ENCODE results near the gene FBXO41. TPM values are rescaled to one million over a fixed set of nuclear protein-coding genes. Genes with fewer than 3 reads are reported as not detected.
A peak's percentile ranks its signal among the peaks of the same experiment; 100 is the strongest.

Gene FBXO41
- total RNA-seq, 4 donors from 2014 or later = 1.7 to 6.0 (median 4.2) TPM

- peaks cover 0 to 8% (median 5%) of the 10 kb centered on the region in 4 donors for H3K9me3 ChIP-seq
- TF ChIP-seq CTCF (IDR thresholded peaks at IDR 0.05) (no peak), POLR2AphosphoS5 (IDR thresholded peaks at IDR 0.05) (no peak), POLR2A (IDR thresholded peaks at IDR 0.05; ENCODE audit: low read depth) (no peak), EP300 (IDR thresholded peaks at IDR 0.05) (no peak)
- intact Hi-C loops (cut with DNase I) = no loop called here
- no peak overlapping the region for H3K27ac ChIP-seq (replicated peaks in 1 of 4)
- no peak for DNase-seq (ENCODE audit: extremely low spot score)
- no peak overlapping the region for H3K4me3 ChIP-seq
- H3K36me3 ChIP-seq = peaks cover 0 to 3% (median 0%) of the 10 kb centered on the region in 4 donors
- WGBS = 94% methylated on average over 1 of the region's 1 CpG
- peaks cover 4 to 51% (median 20%) of the 10 kb centered on the region in 4 donors for H3K27me3 ChIP-seq
- H3K4me1 ChIP-seq = peaks cover 7 to 14% (median 13%) of the 10 kb centered on the region in 4 donors
These were observed 12.0 kb downstream of the FBXO41 start for GRCh38 chr2:73272270-73272669.

GRCh38 chr2:73269686-73270465 is 14.4 kb downstream of the FBXO41 start:
- Histone ChIP-seq H3K4me1 (peaks cover 7 to 14% (median 13%) of the 10 kb centered on the region in 4 donors), H3K27me3 (peaks cover 4 to 74% (median 20%) of the 10 kb centered on the region in 4 donors), H3K9me3 (peaks cover 0 to 8% (median 3%) of the 10 kb centered on the region in 4 donors), H3K4me3 (peak overlapping the region in 3 of 4 donors; percentile 16 to 46 (median 32)), H3K36me3 (peaks cover 0 to 3% (median 0%) of the 10 kb centered on the region in 4 donors), H3K27ac (replicated peaks in 1 of 4) (no peak overlapping the region)
- intact Hi-C loops (cut with DNase I) = loop anchor here (10.0 kb wide), 1 partner anchor 115 kb away; the partner anchor contains the start of gene ALMS1
- TF ChIP-seq POLR2AphosphoS5 (IDR thresholded peaks at IDR 0.05) (no peak), POLR2A (IDR thresholded peaks at IDR 0.05; ENCODE audit: low read depth) (no peak), EP300 (IDR thresholded peaks at IDR 0.05) (no peak), CTCF (IDR thresholded peaks at IDR 0.05) (no peak)
- 48% methylated on average over 9 of the region's 22 CpGs for WGBS
- no peak for DNase-seq (ENCODE audit: extremely low spot score)

GRCh38 chr2:73268830-73269685 is 15.2 kb downstream of the FBXO41 start:
- no peak for DNase-seq (ENCODE audit: extremely low spot score)
- TF ChIP-seq POLR2AphosphoS5 (IDR thresholded peaks at IDR 0.05) = no peak
- TF ChIP-seq POLR2A (IDR thresholded peaks at IDR 0.05; ENCODE audit: low read depth) = no peak
- no peak for TF ChIP-seq CTCF (IDR thresholded peaks at IDR 0.05)
- TF ChIP-seq EP300 (IDR thresholded peaks at IDR 0.05) = no peak
- Histone ChIP-seq H3K9me3 (peaks cover 0 to 7% (median 2%) of the 10 kb centered on the region in 4 donors), H3K27me3 (peaks cover 4 to 75% (median 20%) of the 10 kb centered on the region in 4 donors), H3K4me3 (peak overlapping the region; percentile 16 to 46 (median 30)), H3K36me3 (peaks cover 0 to 3% (median 0%) of the 10 kb centered on the region in 4 donors), H3K4me1 (peaks cover 7 to 14% (median 13%) of the 10 kb centered on the region in 4 donors), H3K27ac (replicated peaks in 1 of 4) (no peak overlapping the region)
- intact Hi-C loops (cut with DNase I) = loop anchor here (10.0 kb wide), 1 partner anchor 116 kb away; the partner anchor contains the start of gene ALMS1
- 18% methylated on average over 14 of the region's 113 CpGs for WGBS

- peaks cover 7 to 14% (median 13%) of the 10 kb centered on the region in 4 donors for H3K4me1 ChIP-seq
- DNase-seq (ENCODE audit: extremely low spot score) = no peak
- TF ChIP-seq EP300 (IDR thresholded peaks at IDR 0.05) (no peak), CTCF (IDR thresholded peaks at IDR 0.05) (no peak), POLR2AphosphoS5 (IDR thresholded peaks at IDR 0.05) (no peak), POLR2A (IDR thresholded peaks at IDR 0.05; ENCODE audit: low read depth) (no peak)
- intact Hi-C loops (cut with DNase I) = loop anchor here (10.0 kb wide), 1 partner anchor 116 kb away; the partner anchor contains the start of gene ALMS1
- H3K36me3 ChIP-seq = peaks cover 0 to under 1% (median 0%) of the 10 kb centered on the region in 4 donors
- peaks cover 0 to under 1% (median 0%) of the 10 kb centered on the region in 4 donors for H3K9me3 ChIP-seq
- no peak overlapping the region for H3K27ac ChIP-seq (replicated peaks in 1 of 4)
- 23% methylated on average over 14 of the region's 14 CpGs for WGBS
- peaks cover 4 to 75% (median 20%) of the 10 kb centered on the region in 4 donors for H3K27me3 ChIP-seq
- peak overlapping the region; percentile 16 to 46 (median 30) for H3K4me3 ChIP-seq
These were observed 15.9 kb downstream of the FBXO41 start for GRCh38 chr2:73268366-73268829.
